ENCODE data around the gene CD24.

DNA sequence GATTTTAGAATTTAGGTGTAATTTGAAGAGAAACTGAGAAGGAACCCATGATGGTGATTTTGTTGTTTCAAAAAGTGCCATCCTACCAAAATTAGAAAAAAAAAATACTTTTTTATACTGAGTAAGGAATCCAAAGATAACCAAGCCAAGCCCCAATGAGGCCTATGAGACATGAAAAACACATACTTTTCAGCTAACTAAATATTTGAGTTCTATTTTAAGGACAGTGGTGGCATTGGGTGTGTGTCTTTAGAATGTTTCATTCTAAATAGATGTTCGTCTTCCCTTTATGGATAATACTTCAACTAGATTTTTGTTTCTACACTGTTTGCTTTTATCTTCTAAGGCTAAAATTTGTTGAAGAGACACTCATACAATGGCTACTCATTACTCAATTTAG is 9.6 kb downstream of the CD24 start:
- TF ChIP-seq, protein P1, sequence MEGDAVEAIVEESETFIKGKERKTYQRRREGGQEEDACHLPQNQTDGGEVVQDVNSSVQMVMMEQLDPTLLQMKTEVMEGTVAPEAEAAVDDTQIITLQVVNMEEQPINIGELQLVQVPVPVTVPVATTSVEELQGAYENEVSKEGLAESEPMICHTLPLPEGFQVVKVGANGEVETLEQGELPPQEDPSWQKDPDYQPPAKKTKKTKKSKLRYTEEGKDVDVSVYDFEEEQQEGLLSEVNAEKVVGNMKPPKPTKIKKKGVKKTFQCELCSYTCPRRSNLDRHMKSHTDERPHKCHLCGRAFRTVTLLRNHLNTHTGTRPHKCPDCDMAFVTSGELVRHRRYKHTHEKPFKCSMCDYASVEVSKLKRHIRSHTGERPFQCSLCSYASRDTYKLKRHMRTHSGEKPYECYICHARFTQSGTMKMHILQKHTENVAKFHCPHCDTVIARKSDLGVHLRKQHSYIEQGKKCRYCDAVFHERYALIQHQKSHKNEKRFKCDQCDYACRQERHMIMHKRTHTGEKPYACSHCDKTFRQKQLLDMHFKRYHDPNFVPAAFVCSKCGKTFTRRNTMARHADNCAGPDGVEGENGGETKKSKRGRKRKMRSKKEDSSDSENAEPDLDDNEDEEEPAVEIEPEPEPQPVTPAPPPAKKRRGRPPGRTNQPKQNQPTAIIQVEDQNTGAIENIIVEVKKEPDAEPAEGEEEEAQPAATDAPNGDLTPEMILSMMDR (IDR thresholded peaks at IDR 0.05) = no peak
- TF ChIP-seq EZH2 (IDR thresholded peaks at IDR 0.05; ENCODE audit: borderline replicate concordance, insufficient read depth, low read depth, low read length, poor library complexity, severe bottlenecking) = no peak
